Right kidney (tissue), 1 donor: Measurements from ENCODE around the gene PHB1.
A peak's percentile ranks its signal among the peaks of the same experiment; 100 is the strongest.
"Not testable (repeated sequence)": the region's sequence is repeated elsewhere in the genome, so short reads cannot be mapped to it uniquely, and the experiment has no call there.

Experiments
- DNase-seq: peaks from one replicate; pipeline ENCODE4 v3.0.0-alpha.2; 2016

PHB1 gene

GRCh38 chr17:49442041-49442440 is 27.4 kb upstream of the PHB1 start:
- DNase-seq = no peak

GRCh38 chr17:49441578-49441977 is 26.9 kb upstream of the PHB1 start:
- no peak for DNase-seq

- no peak for DNase-seq
Measured at GRCh38 chr17:49440581-49440980, 25.9 kb upstream of the PHB1 start.

- no peak for DNase-seq
Measured at GRCh38 chr17:49439673-49440571, 25.2 kb upstream of the PHB1 start.

GRCh38 chr17:49439305-49439672 is 24.6 kb upstream of the PHB1 start:
- no peak for DNase-seq

GRCh38 chr17:49438436-49439278 is 24.0 kb upstream of the PHB1 start:
- peak; percentile 56 for DNase-seq

- no peak for DNase-seq
Measured at GRCh38 chr17:49437696-49438435, 23.2 kb upstream of the PHB1 start.

- no peak for DNase-seq
Measured at GRCh38 chr17:49436174-49436573, 21.5 kb upstream of the PHB1 start.

GRCh38 chr17:49435671-49436029 is 21.0 kb upstream of the PHB1 start:
- no peak for DNase-seq

GRCh38 chr17:49434821-49435670 is 20.4 kb upstream of the PHB1 start:
- peak; percentile 36 for DNase-seq

- no peak for DNase-seq
Measured at GRCh38 chr17:49433000-49433694, 18.5 kb upstream of the PHB1 start.

GRCh38 chr17:49431743-49432142 is 17.1 kb upstream of the PHB1 start:
- DNase-seq = no peak

GRCh38 chr17:49425004-49425286 is 10.3 kb upstream of the PHB1 start:
- no peak for DNase-seq

GRCh38 chr17:49424276-49425003 is 9.8 kb upstream of the PHB1 start:
- not testable (repeated sequence) for DNase-seq

GRCh38 chr17:49422714-49423113 is 8.0 kb upstream of the PHB1 start:
- DNase-seq = no peak

GRCh38 chr17:49419761-49420160 is 5.1 kb upstream of the PHB1 start:
- DNase-seq = not testable (repeated sequence)

- not testable (repeated sequence) for DNase-seq
Measured at GRCh38 chr17:49418754-49419740, 4.4 kb upstream of the PHB1 start.

- DNase-seq = no peak
Measured at GRCh38 chr17:49414271-49414621, 436 bp downstream of the PHB1 start.

GRCh38 chr17:49409066-49409465 is 5.6 kb downstream of the PHB1 start:
- DNase-seq = no peak
